ENCODE results near the gene SPAG16. TPM values are rescaled to one million over a fixed set of nuclear protein-coding genes. Genes with fewer than 3 reads are reported as not detected.
"Not testable (repeated sequence)": the region's sequence is repeated elsewhere in the genome, so short reads cannot be mapped to it uniquely, and the experiment has no call there.

Gene SPAG16
- total RNA-seq, 1 donor from 2014 or later, result 16.7 TPM

GRCh38 chr2:213703406-213704098 lies 419.3 kb downstream of the SPAG16 start:
- Mint-ChIP-seq H3K9me3 (ENCODE audit: unreplicated experiment) (peaks cover 5% of the 10 kb centered on the region), H3K27ac (ENCODE audit: unreplicated experiment) (no peak overlapping the region), H3K36me3 (ENCODE audit: low read depth, unreplicated experiment) (no peaks in the 10 kb centered on the region), H3K4me3 (ENCODE audit: unreplicated experiment) (no peak overlapping the region), H3K4me1 (ENCODE audit: low read depth, unreplicated experiment) (no peaks in the 10 kb centered on the region), H3K27me3 (ENCODE audit: low read depth, unreplicated experiment) (no peaks in the 10 kb centered on the region)
- Histone ChIP-seq H4K20me1 (ENCODE audit: insufficient read depth, low read length) (no peaks in the 10 kb centered on the region), H2AFZ (ENCODE audit: low read depth, low read length) (no peak overlapping the region), H3K79me2 (ENCODE audit: insufficient read depth, low read length) (no peaks in the 10 kb centered on the region), H3K36me3 (ENCODE audit: insufficient read depth, low read length) (no peaks in the 10 kb centered on the region), H3K27me3 (ENCODE audit: insufficient read depth, low read length) (no peaks in the 10 kb centered on the region), H3K4me3 (ENCODE audit: insufficient read depth, low read depth, low read length) (no peak overlapping the region), H3K27ac (ENCODE audit: low read depth, low read length) (no peak overlapping the region), H3K9ac (ENCODE audit: low read length) (no peak overlapping the region), H3K4me2 (ENCODE audit: low read length) (no peak overlapping the region), H3K9me3 (ENCODE audit: insufficient read depth, low read depth, low read length) (no peaks in the 10 kb centered on the region), H3K4me1 (ENCODE audit: insufficient read depth, low read length) (no peaks in the 10 kb centered on the region)
- FAIRE-seq (no peak), DNase-seq (ENCODE audit: low read depth) (no peak)
- TF ChIP-seq CTCF (IDR thresholded peaks at IDR 0.05; ENCODE audit: insufficient read depth, low read depth, low read length), result no peak
- no peak for TF ChIP-seq EZH2 (IDR thresholded peaks at IDR 0.05; ENCODE audit: insufficient read depth, low read length)

- FAIRE-seq, result no peak
Measured at GRCh38 chr2:213710164-213710563, 425.9 kb downstream of the SPAG16 start.

GRCh38 chr2:213718411-213718810 lies 434.1 kb downstream of the SPAG16 start:
- not testable (repeated sequence) for H3K4me3 ChIP-seq (ENCODE audit: insufficient read depth, low read depth, low read length); FAIRE-seq; H3K4me1 ChIP-seq (ENCODE audit: insufficient read depth, low read length); H3K79me2 ChIP-seq (ENCODE audit: insufficient read depth, low read length); H3K27ac ChIP-seq (ENCODE audit: low read depth, low read length); H3K36me3 Mint-ChIP-seq (ENCODE audit: low read depth, unreplicated experiment); H4K20me1 ChIP-seq (ENCODE audit: insufficient read depth, low read length); H3K9me3 Mint-ChIP-seq (ENCODE audit: unreplicated experiment); H3K9ac ChIP-seq (ENCODE audit: low read length); H3K27me3 Mint-ChIP-seq (ENCODE audit: low read depth, unreplicated experiment); H3K4me3 Mint-ChIP-seq (ENCODE audit: unreplicated experiment); H3K4me2 ChIP-seq (ENCODE audit: low read length); H2AFZ ChIP-seq (ENCODE audit: low read depth, low read length); H3K9me3 ChIP-seq (ENCODE audit: insufficient read depth, low read depth, low read length); H3K27me3 ChIP-seq (ENCODE audit: insufficient read depth, low read length); DNase-seq (ENCODE audit: low read depth); H3K4me1 Mint-ChIP-seq (ENCODE audit: low read depth, unreplicated experiment); H3K27ac Mint-ChIP-seq (ENCODE audit: unreplicated experiment); H3K36me3 ChIP-seq (ENCODE audit: insufficient read depth, low read length)

More at GRCh38 chr2:213710164-213710563, 425.9 kb downstream of the SPAG16 start:
- no peaks in the 10 kb centered on the region for H3K4me1 ChIP-seq (ENCODE audit: insufficient read depth, low read length)
- H3K27me3 ChIP-seq (ENCODE audit: insufficient read depth, low read length), result no peaks in the 10 kb centered on the region
- H3K36me3 ChIP-seq (ENCODE audit: insufficient read depth, low read length), result no peaks in the 10 kb centered on the region
- TF ChIP-seq EZH2 (IDR thresholded peaks at IDR 0.05; ENCODE audit: insufficient read depth, low read length) (no peak), CTCF (IDR thresholded peaks at IDR 0.05; ENCODE audit: insufficient read depth, low read depth, low read length) (no peak)
- no peaks in the 10 kb centered on the region for H3K9me3 ChIP-seq (ENCODE audit: insufficient read depth, low read depth, low read length)
- no peaks in the 10 kb centered on the region for H3K79me2 ChIP-seq (ENCODE audit: insufficient read depth, low read length)
- no peaks in the 10 kb centered on the region for H3K36me3 Mint-ChIP-seq (ENCODE audit: low read depth, unreplicated experiment)
- no peak for DNase-seq (ENCODE audit: low read depth)
- H3K27ac ChIP-seq (ENCODE audit: low read depth, low read length), result no peak overlapping the region
- no peaks in the 10 kb centered on the region for H4K20me1 ChIP-seq (ENCODE audit: insufficient read depth, low read length)
- no peak overlapping the region for H3K4me3 Mint-ChIP-seq (ENCODE audit: unreplicated experiment)
- no peak overlapping the region for H3K27ac Mint-ChIP-seq (ENCODE audit: unreplicated experiment)
- H3K9ac ChIP-seq (ENCODE audit: low read length), result no peak overlapping the region
- peaks cover 3% of the 10 kb centered on the region for H3K27me3 Mint-ChIP-seq (ENCODE audit: low read depth, unreplicated experiment)
- H3K9me3 Mint-ChIP-seq (ENCODE audit: unreplicated experiment), result no peaks in the 10 kb centered on the region
- no peak overlapping the region for H2AFZ ChIP-seq (ENCODE audit: low read depth, low read length)
- no peak overlapping the region for H3K4me2 ChIP-seq (ENCODE audit: low read length)
- H3K4me3 ChIP-seq (ENCODE audit: insufficient read depth, low read depth, low read length), result no peak overlapping the region
- no peaks in the 10 kb centered on the region for H3K4me1 Mint-ChIP-seq (ENCODE audit: low read depth, unreplicated experiment)

Measured in astrocyte (in vitro differentiated cells and primary cell).